Neural progenitor cell (in vitro differentiated cells): ENCODE results near the gene PTPN14. TPM values are rescaled to one million over a fixed set of nuclear protein-coding genes. Genes with fewer than 3 reads are reported as not detected.

Experiments
- DNase-seq: peaks from one replicate; pipeline ENCODE4 v3.0.0-alpha.2; 2016; ENCODE audit warnings: low spot score
- H2AFZ ChIP-seq: fragments of 200-600 bp; sonication (generic); replicated peaks from 2 replicates; pipeline ENCODE4 v1.6.1; 2016; ENCODE audit warnings: antibody characterized with exemption
- H3F3A ChIP-seq: fragments of 200-600 bp; sonication (generic); 2 replicates; pipeline ENCODE4 v1.6.1; 2016; ENCODE audit warnings: antibody characterized with exemption, low read depth
- H3K27ac ChIP-seq: fragments of 200-600 bp; sonication (generic); 2 replicates; pipeline ENCODE4 v1.5.1; 2016; ENCODE audit warnings: mild to moderate bottlenecking
- H3K27me3 ChIP-seq: fragments of 200-600 bp; sonication (generic); 2 replicates; pipeline ENCODE4 v1.6.1; 2016; ENCODE audit warnings: mild to moderate bottlenecking, moderate library complexity
- H3K36me3 ChIP-seq: fragments of 200-600 bp; sonication (generic); 2 replicates; pipeline ENCODE4 v1.5.1; 2016
- H3K4me1 ChIP-seq: fragments of 200-600 bp; sonication (generic); 2 replicates; pipeline ENCODE4 v1.6.1; 2016; ENCODE audit warnings: mixed run types
- H3K4me2 ChIP-seq: fragments of 200-600 bp; sonication (generic); 2 replicates; pipeline ENCODE4 v1.6.1; 2016
- H3K4me3 ChIP-seq: fragments of 200-600 bp; sonication (generic); 2 replicates; pipeline ENCODE4 v1.5.1; 2016
- H3K79me2 ChIP-seq: fragments of 200-600 bp; sonication (generic); 2 replicates; pipeline ENCODE4 v1.6.1; 2016; ENCODE audit warnings: low read depth
- H3K9ac ChIP-seq: fragments of 200-600 bp; sonication (generic); 2 replicates; pipeline ENCODE4 v1.6.1; 2016
- H3K9me3 ChIP-seq: fragments of 200-600 bp; sonication (generic); 2 replicates; pipeline ENCODE4 v1.5.1; 2016; ENCODE audit warnings: low read depth
- H4K20me1 ChIP-seq: fragments of 200-600 bp; sonication (generic); 2 replicates; pipeline ENCODE4 v1.6.1; 2016; ENCODE audit warnings: low read depth
- H3K27ac Mint-ChIP-seq: 3 replicates; pipeline ENCODE4 v1.8.0; 2021; ENCODE audit warnings: mixed read lengths
- H3K27me3 Mint-ChIP-seq: 2 replicates; pipeline ENCODE4 v1.8.0; 2022; ENCODE audit warnings: low read depth, mild to moderate bottlenecking, inconsistent platforms, moderate library complexity, mixed read lengths; ENCODE audit not compliant: insufficient read depth
- H3K36me3 Mint-ChIP-seq: 3 replicates; pipeline ENCODE4 v1.8.0; 2021; ENCODE audit warnings: mixed read lengths
- H3K4me1 Mint-ChIP-seq: 3 replicates; pipeline ENCODE4 v1.8.0; 2021; ENCODE audit warnings: mixed read lengths
- H3K4me3 Mint-ChIP-seq: 3 replicates; pipeline ENCODE4 v1.8.0; 2021; ENCODE audit warnings: mild to moderate bottlenecking, moderate library complexity, mixed read lengths
- H3K9me3 Mint-ChIP-seq: 3 replicates; pipeline ENCODE4 v1.8.0; 2020; ENCODE audit warnings: mixed read lengths
- CTCF ChIP-seq: fragments of 200-600 bp; sonication (generic); IDR thresholded peaks from 2 replicates; pipeline ENCODE4 v1.5.1; 2017; ENCODE audit warnings: antibody characterized with exemption, mild to moderate bottlenecking
- EZH2 ChIP-seq: fragments of 200-600 bp; sonication (generic); IDR thresholded peaks from 2 replicates; pipeline ENCODE4 v1.6.1; 2017; ENCODE audit warnings: antibody characterized with exemption, mild to moderate bottlenecking, moderate library complexity
- EZH2phosphoT487 ChIP-seq: fragments of 200-600 bp; sonication (generic); IDR thresholded peaks from 2 replicates; pipeline ENCODE4 v1.6.1; 2017; ENCODE audit warnings: antibody characterized with exemption
- total RNA-seq: library from RNA; depleted of rRNA; stranded (reverse); fragments of >200 nt; gene quantifications from 2 replicates; pipeline ENCODE4 v1.2.3, GENCODE V29; 2015; ENCODE audit warnings: low replicate concordance

PTPN14 gene
- total RNA-seq, 1 donor from 2014 or later, result 28.3 TPM

GRCh38 chr1:214401666-214402065, 149.7 kb downstream of the PTPN14 start:
- Histone ChIP-seq H3K27me3 (no peaks in the 10 kb centered on the region), H3K4me1 (peaks cover 11% of the 10 kb centered on the region), H3F3A (no peaks in the 10 kb centered on the region), H4K20me1 (no peaks in the 10 kb centered on the region), H3K4me2 (no peak overlapping the region), H3K27ac (no peak overlapping the region), H3K9ac (no peak overlapping the region), H2AFZ (no peak overlapping the region), H3K79me2 (no peaks in the 10 kb centered on the region), H3K36me3 (no peaks in the 10 kb centered on the region), H3K4me3 (no peak overlapping the region), H3K9me3 (no peaks in the 10 kb centered on the region)
- peaks cover 14% of the 10 kb centered on the region for H3K4me1 Mint-ChIP-seq
- no peaks in the 10 kb centered on the region for H3K27me3 Mint-ChIP-seq
- no peaks in the 10 kb centered on the region for H3K9me3 Mint-ChIP-seq
- TF ChIP-seq CTCF, result no peak
- no peak for TF ChIP-seq EZH2
- TF ChIP-seq EZH2phosphoT487, result no peak
- no peak overlapping the region for H3K4me3 Mint-ChIP-seq
- no peak overlapping the region for H3K27ac Mint-ChIP-seq
- H3K36me3 Mint-ChIP-seq, result peaks cover 20% of the 10 kb centered on the region
- DNase-seq, result no peak

GRCh38 chr1:214400131-214400530, 151.3 kb downstream of the PTPN14 start:
- TF ChIP-seq EZH2phosphoT487 (no peak), CTCF (no peak), EZH2 (no peak)

DNA sequence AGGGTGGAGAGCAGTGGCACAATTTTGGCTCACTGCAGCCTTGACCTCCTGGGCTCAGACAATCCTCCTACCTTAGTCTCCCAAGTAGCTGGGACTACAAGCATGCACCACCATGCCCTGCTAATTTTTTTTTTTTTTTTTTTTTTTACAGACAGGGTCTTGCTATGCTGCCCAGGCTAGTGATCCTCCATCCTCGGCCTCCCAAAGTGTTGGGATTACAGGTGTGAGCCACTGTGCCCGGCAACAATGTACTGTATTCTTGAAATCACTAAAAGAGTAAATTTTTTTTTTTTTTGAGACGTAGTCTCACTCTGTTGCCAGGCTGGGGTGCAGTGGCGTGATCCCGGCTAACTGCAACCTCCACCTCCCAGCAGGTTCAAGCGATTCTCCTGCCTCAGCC, 152.9 kb downstream of the PTPN14 start:
- Histone ChIP-seq H3K79me2 (no peaks in the 10 kb centered on the region), H3K4me3 (no peak overlapping the region), H4K20me1 (no peaks in the 10 kb centered on the region), H3K27me3 (no peaks in the 10 kb centered on the region), H3K9ac (no peak overlapping the region), H3K4me2 (no peak overlapping the region), H3K27ac (no peak overlapping the region), H3K9me3 (no peaks in the 10 kb centered on the region), H2AFZ (no peak overlapping the region), H3F3A (no peaks in the 10 kb centered on the region), H3K4me1 (peaks cover 4% of the 10 kb centered on the region), H3K36me3 (no peaks in the 10 kb centered on the region)
- no peaks in the 10 kb centered on the region for H3K27me3 Mint-ChIP-seq
- H3K4me1 Mint-ChIP-seq, result no peaks in the 10 kb centered on the region
- H3K27ac Mint-ChIP-seq, result no peak overlapping the region
- H3K36me3 Mint-ChIP-seq, result peaks cover 25% of the 10 kb centered on the region
- TF ChIP-seq EZH2, result no peak
- TF ChIP-seq EZH2phosphoT487, result no peak
- TF ChIP-seq CTCF, result no peak
- H3K9me3 Mint-ChIP-seq, result no peaks in the 10 kb centered on the region
- no peak overlapping the region for H3K4me3 Mint-ChIP-seq
- no peak for DNase-seq

More at GRCh38 chr1:214400131-214400530, 151.3 kb downstream of the PTPN14 start:
- no peaks in the 10 kb centered on the region for H3K27me3 Mint-ChIP-seq
- H2AFZ ChIP-seq, result no peak overlapping the region
- peaks cover 20% of the 10 kb centered on the region for H3K36me3 Mint-ChIP-seq
- no peaks in the 10 kb centered on the region for H3K36me3 ChIP-seq
- H3K9me3 Mint-ChIP-seq, result no peaks in the 10 kb centered on the region
- H3F3A ChIP-seq, result no peaks in the 10 kb centered on the region
- H3K79me2 ChIP-seq, result no peaks in the 10 kb centered on the region
- H3K27me3 ChIP-seq, result no peaks in the 10 kb centered on the region
- no peak for DNase-seq
- peaks cover 11% of the 10 kb centered on the region for H3K4me1 ChIP-seq
- no peaks in the 10 kb centered on the region for H3K9me3 ChIP-seq
- no peaks in the 10 kb centered on the region for H4K20me1 ChIP-seq
- H3K9ac ChIP-seq, result no peak overlapping the region
- peaks cover 12% of the 10 kb centered on the region for H3K4me1 Mint-ChIP-seq
- no peak overlapping the region for H3K27ac ChIP-seq
- no peak overlapping the region for H3K4me3 ChIP-seq
- no peak overlapping the region for H3K27ac Mint-ChIP-seq
- H3K4me3 Mint-ChIP-seq, result no peak overlapping the region
- H3K4me2 ChIP-seq, result no peak overlapping the region
